LoVo (cell line): ENCODE results near the gene SPSB1.

ENCODE experiments used
- DNase-seq: peaks from one replicate; pipeline ENCODE4 v3.0.0-alpha.2; 2016; ENCODE audit warnings: low spot score

SPSB1 gene

GRCh38 chr1:9292361-9293240 is at the start of gene SPSB1:
Gene SPSB1, plus strand, starts transcription at chr1:9292894. Its CDS starts 62,998 bp downstream, at chr1:9355892.
- DNase-seq: peak; percentile 78

- no peak for DNase-seq
These were observed 49.5 kb upstream of the SPSB1 start for GRCh38 chr1:9243066-9243739.

- no peak for DNase-seq
These were observed 48.0 kb upstream of the SPSB1 start for GRCh38 chr1:9244501-9245229.

- no peak for DNase-seq
These were observed 47.5 kb upstream of the SPSB1 start for GRCh38 chr1:9245230-9245619.

- no peak for DNase-seq
These were observed 47.0 kb upstream of the SPSB1 start for GRCh38 chr1:9245661-9246060.

GRCh38 chr1:9246215-9246614 is 46.5 kb upstream of the SPSB1 start:
- no peak for DNase-seq

- DNase-seq: no peak
These were observed 45.6 kb upstream of the SPSB1 start for GRCh38 chr1:9246841-9247785.

- DNase-seq: no peak
These were observed 44.8 kb upstream of the SPSB1 start for GRCh38 chr1:9247894-9248293.

- DNase-seq: no peak
These were observed 44.1 kb upstream of the SPSB1 start for GRCh38 chr1:9248341-9249262.

- no peak for DNase-seq
These were observed 43.5 kb upstream of the SPSB1 start for GRCh38 chr1:9249263-9249533.

GRCh38 chr1:9249534-9250410 is 42.9 kb upstream of the SPSB1 start:
- no peak for DNase-seq

- DNase-seq: no peak
These were observed 42.0 kb upstream of the SPSB1 start for GRCh38 chr1:9250411-9251381.

- DNase-seq: no peak
These were observed 41.2 kb upstream of the SPSB1 start for GRCh38 chr1:9251501-9251900.

GRCh38 chr1:9253004-9253403 is 39.7 kb upstream of the SPSB1 start:
- no peak for DNase-seq

GRCh38 chr1:9253453-9254105 is 39.1 kb upstream of the SPSB1 start:
- no peak for DNase-seq

- DNase-seq: no peak
These were observed 36.4 kb upstream of the SPSB1 start for GRCh38 chr1:9256332-9256731.

- no peak for DNase-seq
These were observed 34.8 kb upstream of the SPSB1 start for GRCh38 chr1:9257851-9258250.

GRCh38 chr1:9258629-9259028 is 34.1 kb upstream of the SPSB1 start:
- DNase-seq: no peak
